Neuronal stem cell (in vitro differentiated cells): Measurements from ENCODE around the gene MYO3B.

ENCODE experiments used
- DNase-seq: peaks from one replicate; pipeline ENCODE4 v3.0.0-alpha.2; 2013; ENCODE audit warnings: low spot score
- H2AFZ ChIP-seq: one replicate; pipeline ENCODE4 v1.6.1; 2013; ENCODE audit warnings: mild to moderate bottlenecking, low read length, inconsistent platforms
- H2AK5ac ChIP-seq: 2 replicates; pipeline ENCODE4 v1.6.1; 2013; ENCODE audit warnings: low read depth, mild to moderate bottlenecking, inconsistent platforms, low read length, moderate library complexity, mixed read lengths
- H2BK120ac ChIP-seq: 2 replicates; pipeline ENCODE4 v1.6.1; 2013; ENCODE audit warnings: low read depth, mild to moderate bottlenecking, inconsistent platforms, low read length, moderate library complexity, mixed read lengths
- H2BK12ac ChIP-seq: one replicate; pipeline ENCODE4 v1.6.1; 2013; ENCODE audit warnings: low read length, inconsistent platforms
- H2BK15ac ChIP-seq: 2 replicates; pipeline ENCODE4 v1.6.1; 2013; ENCODE audit warnings: mild to moderate bottlenecking, low read length, inconsistent platforms, mixed read lengths
- H2BK5ac ChIP-seq: one replicate; pipeline ENCODE4 v1.6.1; 2013; ENCODE audit warnings: inconsistent platforms, mild to moderate bottlenecking, low read length, moderate library complexity
- H3K14ac ChIP-seq: one replicate; pipeline ENCODE4 v1.6.1; 2013; ENCODE audit warnings: low read length, inconsistent platforms
- H3K18ac ChIP-seq: 2 replicates; pipeline ENCODE4 v1.6.1; 2013; ENCODE audit warnings: low read length, inconsistent platforms
- H3K23ac ChIP-seq: 2 replicates; pipeline ENCODE4 v1.6.1; 2013; ENCODE audit warnings: low read depth, mild to moderate bottlenecking, mixed read lengths, low read length, inconsistent platforms; ENCODE audit not compliant: poor library complexity
- H3K27ac ChIP-seq: replicated peaks from 3 replicates; pipeline ENCODE4 v1.5.1; 2013; ENCODE audit warnings: low read length, inconsistent platforms
- H3K27me3 ChIP-seq, 3 experiments: 2 replicates each; pipeline ENCODE4 v1.6.1; 2013; ENCODE audit warnings: low read length in 3 of 3, mild to moderate bottlenecking in 2 of 3, inconsistent platforms in 1 of 3, low read depth in 1 of 3, mixed read lengths in 1 of 3, moderate library complexity in 1 of 3; ENCODE audit not compliant: control insufficient read depth in 3 of 3, insufficient read depth in 3 of 3
- H3K36me3 ChIP-seq, 2 donors: replicated peaks in 1 of 2; 2 replicates each; pipeline ENCODE4 v1.6.1; 2013; ENCODE audit warnings: low read length in 2 of 2; ENCODE audit not compliant: control insufficient read depth in 2 of 2, insufficient read depth in 2 of 2
- H3K4ac ChIP-seq: 2 replicates; pipeline ENCODE4 v1.6.1; 2013; ENCODE audit warnings: inconsistent platforms, mild to moderate bottlenecking, low read length, moderate library complexity
- H3K4me1 ChIP-seq, 2 donors: 1 replicate in 1 of 2; 2 replicates in 1 of 2; pipeline ENCODE4 v1.6.1; 2013; ENCODE audit warnings: low read length in 2 of 2, low read depth in 1 of 2; ENCODE audit not compliant: control insufficient read depth in 2 of 2, insufficient read depth in 1 of 2
- H3K4me2 ChIP-seq: one replicate; pipeline ENCODE4 v1.6.1; 2013; ENCODE audit warnings: mild to moderate bottlenecking, low read length, inconsistent platforms; ENCODE audit not compliant: insufficient read depth, poor library complexity, severe bottlenecking
- H3K4me3 ChIP-seq, 2 donors: 2 replicates each; pipeline ENCODE4 v1.5.1; 2013; ENCODE audit warnings: low read length in 2 of 2, mild to moderate bottlenecking in 2 of 2, inconsistent platforms in 1 of 2, moderate library complexity in 1 of 2
- H3K79me1 ChIP-seq: one replicate; pipeline ENCODE4 v1.6.1; 2013; ENCODE audit warnings: low read depth, mild to moderate bottlenecking, inconsistent platforms, low read length, moderate library complexity
- H3K9ac ChIP-seq: one replicate; pipeline ENCODE4 v1.6.1; 2013; ENCODE audit warnings: mild to moderate bottlenecking, low read depth, low read length, inconsistent platforms; ENCODE audit not compliant: poor library complexity
- H3K9me3 ChIP-seq, 2 donors: replicated peaks in 1 of 2; 2 replicates each; pipeline versions ENCODE3 to v1.6.1; 2013; ENCODE audit warnings: low read length in 2 of 2, mild to moderate bottlenecking in 2 of 2, inconsistent platforms in 1 of 2, low read depth in 1 of 2, mixed read lengths in 1 of 2, moderate library complexity in 1 of 2; ENCODE audit not compliant: control insufficient read depth in 2 of 2, insufficient read depth in 1 of 2
- H4K8ac ChIP-seq: one replicate; pipeline ENCODE4 v1.6.1; 2013; ENCODE audit warnings: low read depth, mild to moderate bottlenecking, inconsistent platforms, low read length, moderate library complexity
- H4K91ac ChIP-seq: one replicate; pipeline ENCODE4 v1.6.1; 2013; ENCODE audit warnings: low read length, low read depth, mild to moderate bottlenecking, inconsistent platforms; ENCODE audit not compliant: poor library complexity
- WGBS, 2 donors: extraction: QIAGEN DNeasy Blood & Tissue Kit; methylation state at CpG; one replicate each; pipeline ENCODE4 v1.1.7; 2013; ENCODE audit warnings: missing lambda C conversion rate in 2 of 2, mixed read lengths in 1 of 2; ENCODE audit not compliant: insufficient read length in 2 of 2, insufficient replicate concordance in 1 of 2; ENCODE audit errors: extremely low coverage in 2 of 2; 5-methylcytosine and 5-hydroxymethylcytosine counted together

The MYO3B gene

GRCh38 chr2:170518911-170519310 lies 341.0 kb downstream of the MYO3B start:
- no peak overlapping the region for H3K9ac ChIP-seq
- H3K4me2 ChIP-seq = no peak overlapping the region
- H4K8ac ChIP-seq = no peak overlapping the region
- no peak overlapping the region for H2BK5ac ChIP-seq
- H3K4me1 ChIP-seq = no peaks in the 10 kb centered on the region
- peaks cover 0 to 3% of the 10 kb centered on the region in 2 donors for H3K36me3 ChIP-seq
- H3K4ac ChIP-seq = no peak overlapping the region
- H2BK12ac ChIP-seq = no peak overlapping the region
- H3K4me3 ChIP-seq = no peak overlapping the region
- no peak for DNase-seq
- H2BK15ac ChIP-seq = no peak overlapping the region
- H3K79me1 ChIP-seq = no peaks in the 10 kb centered on the region
- H2AK5ac ChIP-seq = no peak overlapping the region
- H3K27ac ChIP-seq = no peak overlapping the region
- H2AFZ ChIP-seq = no peak overlapping the region
- no peak overlapping the region for H3K18ac ChIP-seq
- no peak overlapping the region for H2BK120ac ChIP-seq
- no peaks in the 10 kb centered on the region for H3K27me3 ChIP-seq
- no peak overlapping the region for H3K23ac ChIP-seq
- no peak overlapping the region for H4K91ac ChIP-seq
- H3K14ac ChIP-seq = no peak overlapping the region
- WGBS, 2 donors = no CpG with 5 or more reads among the region's 2 CpGs
- no peaks in the 10 kb centered on the region for H3K9me3 ChIP-seq

- Histone ChIP-seq H2AK5ac (no peak overlapping the region), H3K9ac (no peak overlapping the region), H2BK15ac (no peak overlapping the region), H2BK120ac (no peak overlapping the region), H3K18ac (no peak overlapping the region), H3K23ac (no peak overlapping the region), H3K4me2 (no peak overlapping the region), H2BK12ac (no peak overlapping the region), H4K91ac (no peak overlapping the region), H3K4me3 (no peak overlapping the region), H3K36me3 (peaks cover 0 to 3% of the 10 kb centered on the region in 2 donors), H3K4me1 (peaks cover 0 to 8% of the 10 kb centered on the region in 2 donors), H2AFZ (no peak overlapping the region), H3K4ac (no peak overlapping the region), H3K79me1 (no peaks in the 10 kb centered on the region), H2BK5ac (no peak overlapping the region), H3K9me3 (no peaks in the 10 kb centered on the region), H3K27me3 (no peaks in the 10 kb centered on the region), H4K8ac (no peak overlapping the region), H3K27ac (no peak overlapping the region), H3K14ac (no peak overlapping the region)
- no peak for DNase-seq
- no CpG with 5 or more reads among the region's 2 CpGs for WGBS, 2 donors
Measured at GRCh38 chr2:170521299-170521698, 343.4 kb downstream of the MYO3B start.

GRCh38 chr2:170523506-170523905 lies 345.6 kb downstream of the MYO3B start:
- Histone ChIP-seq H3K4me2 (no peak overlapping the region), H3K9me3 (no peaks in the 10 kb centered on the region), H3K4me3 (no peak overlapping the region), H2BK120ac (no peak overlapping the region), H3K23ac (no peak overlapping the region), H3K9ac (no peak overlapping the region), H3K14ac (no peak overlapping the region), H3K27me3 (peaks cover 0 to 3% (median 0%) of the 10 kb centered on the region in 3 experiments), H2AK5ac (no peak overlapping the region), H2BK12ac (no peak overlapping the region), H3K4me1 (peaks cover 0 to 8% of the 10 kb centered on the region in 2 donors), H2AFZ (no peak overlapping the region), H4K8ac (no peak overlapping the region), H3K36me3 (peaks cover 0 to 3% of the 10 kb centered on the region in 2 donors), H2BK5ac (no peak overlapping the region), H4K91ac (no peak overlapping the region), H3K79me1 (no peaks in the 10 kb centered on the region), H3K27ac (no peak overlapping the region), H2BK15ac (no peak overlapping the region), H3K18ac (no peak overlapping the region), H3K4ac (no peak overlapping the region)
- DNase-seq = no peak
- no CpG with 5 or more reads among the region's 4 CpGs for WGBS, 2 donors

- H2BK120ac ChIP-seq = no peak overlapping the region
- no peak overlapping the region for H4K91ac ChIP-seq
- no peak overlapping the region for H2AK5ac ChIP-seq
- no peak overlapping the region for H3K4ac ChIP-seq
- no peak overlapping the region for H2BK15ac ChIP-seq
- H3K9ac ChIP-seq = no peak overlapping the region
- H4K8ac ChIP-seq = no peak overlapping the region
- DNase-seq = no peak
- H3K36me3 ChIP-seq = peaks cover 0 to 1% of the 10 kb centered on the region in 2 donors
- no peaks in the 10 kb centered on the region for H3K79me1 ChIP-seq
- H3K14ac ChIP-seq = no peak overlapping the region
- H3K9me3 ChIP-seq = no peaks in the 10 kb centered on the region
- H2BK12ac ChIP-seq = no peak overlapping the region
- H2AFZ ChIP-seq = no peak overlapping the region
- H3K27me3 ChIP-seq = peaks cover 0 to 3% (median 0%) of the 10 kb centered on the region in 3 experiments
- no peak overlapping the region for H3K4me3 ChIP-seq
- H2BK5ac ChIP-seq = no peak overlapping the region
- H3K23ac ChIP-seq = no peak overlapping the region
- H3K4me1 ChIP-seq = peaks cover 0 to 8% of the 10 kb centered on the region in 2 donors
- no peak overlapping the region for H3K27ac ChIP-seq
- H3K18ac ChIP-seq = no peak overlapping the region
- no CpG with 5 or more reads among the region's 2 CpGs for WGBS, 2 donors
- no peak overlapping the region for H3K4me2 ChIP-seq
Measured at GRCh38 chr2:170524828-170525565, 347.1 kb downstream of the MYO3B start.
